HepG2 (cell line): ENCODE results near the gene ANKS4B. TPM values are rescaled to one million over a fixed set of nuclear protein-coding genes. Genes with fewer than 3 reads are reported as not detected.
A peak's percentile ranks its signal among the peaks of the same experiment; 100 is the strongest.

Experiments used
- CCDC6 ChIP-seq: sonication (generic); formaldehyde crosslinking; IDR thresholded peaks from 2 replicates; pipeline ENCODE4 v1.8.1; 2022; ENCODE audit warnings: mild to moderate bottlenecking, missing genetic modification reagents, moderate library complexity
- IRX3 ChIP-seq: sonication (generic); formaldehyde crosslinking; IDR thresholded peaks from 2 replicates; pipeline ENCODE4 v1.8.1; 2023; ENCODE audit warnings: mild to moderate bottlenecking, low read depth, missing genetic modification reagents, borderline replicate concordance
- JUN ChIP-seq: sonication (generic); formaldehyde crosslinking; IDR thresholded peaks from 2 replicates; pipeline ENCODE4 v1.4.0; 2020; ENCODE audit warnings: mild to moderate bottlenecking, missing genetic modification reagents
- KDM5B ChIP-seq: sonication (generic); formaldehyde crosslinking; IDR thresholded peaks from 2 replicates; pipeline ENCODE4 v1.4.0; 2020; ENCODE audit warnings: missing genetic modification reagents, mild to moderate bottlenecking, borderline replicate concordance
- MXD1 ChIP-seq: sonication (generic); formaldehyde crosslinking; IDR thresholded peaks from 2 replicates; pipeline ENCODE4 v1.4.0; 2020; ENCODE audit warnings: mild to moderate bottlenecking, missing genetic modification reagents
- PTBP1 ChIP-seq: fragments of 200-400 bp; formaldehyde crosslinking; IDR thresholded peaks from 2 replicates; pipeline ENCODE4 v1.6.1; 2018; ENCODE audit warnings: low read length, low read depth; ENCODE audit not compliant: poor library complexity, severe bottlenecking
- RFX5 ChIP-seq: IDR thresholded peaks from 2 replicates; pipeline ENCODE4 v1.6.1; 2011; ENCODE audit warnings: low read depth, low read length, improper control_type of control experiment
- SALL1 ChIP-seq: sonication (generic); formaldehyde crosslinking; IDR thresholded peaks from 2 replicates; pipeline ENCODE4 v1.8.0; 2022; ENCODE audit warnings: mild to moderate bottlenecking, missing genetic modification reagents
- SKIL ChIP-seq: sonication (generic); formaldehyde crosslinking; IDR thresholded peaks from 2 replicates; pipeline ENCODE4 v1.8.0; 2022; ENCODE audit warnings: missing genetic modification reagents, mild to moderate bottlenecking, moderate library complexity, borderline replicate concordance
- SMARCE1 ChIP-seq: fragments of 450-650 bp; IDR thresholded peaks from 2 replicates; pipeline ENCODE4 v1.6.1; 2017; ENCODE audit warnings: borderline replicate concordance
- STAT6 ChIP-seq: sonication (generic); formaldehyde crosslinking; IDR thresholded peaks from 2 replicates; pipeline ENCODE4 v1.4.0; 2020; ENCODE audit warnings: missing genetic modification reagents, mild to moderate bottlenecking, borderline replicate concordance
- UBTF ChIP-seq: sonication (generic); formaldehyde crosslinking; IDR thresholded peaks from 2 replicates; pipeline ENCODE4 v1.4.0; 2020; ENCODE audit warnings: mild to moderate bottlenecking, missing genetic modification reagents
- ZBTB7A ChIP-seq: sonication (generic); formaldehyde crosslinking; IDR thresholded peaks from 2 replicates; pipeline ENCODE4 v1.8.0; 2022; ENCODE audit warnings: mild to moderate bottlenecking, missing genetic modification reagents
- ZNF557 ChIP-seq: sonication (generic); formaldehyde crosslinking; IDR thresholded peaks from 2 replicates; pipeline ENCODE4 v1.4.0; 2020; ENCODE audit warnings: missing genetic modification reagents
- ZNF598 ChIP-seq: sonication (generic); formaldehyde crosslinking; IDR thresholded peaks from 2 replicates; pipeline ENCODE4 v1.5.1; 2020; ENCODE audit warnings: mild to moderate bottlenecking, missing genetic modification reagents, borderline replicate concordance
- ZNF724P ChIP-seq: sonication (generic); formaldehyde crosslinking; IDR thresholded peaks from 2 replicates; pipeline ENCODE4 v1.8.0; 2022; ENCODE audit warnings: missing genetic modification reagents, borderline replicate concordance
- ZNF766 ChIP-seq: sonication (generic); formaldehyde crosslinking; IDR thresholded peaks from 2 replicates; pipeline ENCODE4 v1.5.0; 2020; ENCODE audit warnings: missing genetic modification reagents, borderline replicate concordance
- ZNF883 ChIP-seq: sonication (generic); formaldehyde crosslinking; IDR thresholded peaks from 2 replicates; pipeline ENCODE4 v1.5.1; 2020; ENCODE audit warnings: mild to moderate bottlenecking, missing genetic modification reagents; ENCODE audit errors: not compliant biosample characterization
- polyA plus RNA-seq, 8 experiments: library from polyadenylated mRNA; depleted of rRNA in 3 of 8; stranded (reverse) in 7 of 8; unstranded in 1 of 8; fragments of >200 nt; fragmentation: Illumina TruSeq in 4 of 8; extraction: Trizol in 4 of 8; gene quantifications; 2 replicates each; pipeline versions ENCODE4 v1.2.1 to v1.2.3, GENCODE V29; 2011 to 2016; ENCODE audit warnings: low read depth in 4 of 8, missing spikeins in 1 of 8, mixed read lengths in 1 of 8; ENCODE audit not compliant: insufficient read depth in 1 of 8
- total RNA-seq, 5 experiments: library from RNA; depleted of rRNA; stranded (reverse); fragments of >200 nt; fragmentation: Illumina TruSeq; extraction: Trizol; gene quantifications; 2 replicates each; pipeline ENCODE4 v1.2.3, GENCODE V29; 2016; ENCODE audit warnings: low read depth in 1 of 5

ANKS4B gene
- total and polyA plus RNA-seq, 2 of the 13 experiments (the other 11 are each of a cell fraction or from before 2014, with no cell fraction given): 6.5 to 30.0 TPM

DNA sequence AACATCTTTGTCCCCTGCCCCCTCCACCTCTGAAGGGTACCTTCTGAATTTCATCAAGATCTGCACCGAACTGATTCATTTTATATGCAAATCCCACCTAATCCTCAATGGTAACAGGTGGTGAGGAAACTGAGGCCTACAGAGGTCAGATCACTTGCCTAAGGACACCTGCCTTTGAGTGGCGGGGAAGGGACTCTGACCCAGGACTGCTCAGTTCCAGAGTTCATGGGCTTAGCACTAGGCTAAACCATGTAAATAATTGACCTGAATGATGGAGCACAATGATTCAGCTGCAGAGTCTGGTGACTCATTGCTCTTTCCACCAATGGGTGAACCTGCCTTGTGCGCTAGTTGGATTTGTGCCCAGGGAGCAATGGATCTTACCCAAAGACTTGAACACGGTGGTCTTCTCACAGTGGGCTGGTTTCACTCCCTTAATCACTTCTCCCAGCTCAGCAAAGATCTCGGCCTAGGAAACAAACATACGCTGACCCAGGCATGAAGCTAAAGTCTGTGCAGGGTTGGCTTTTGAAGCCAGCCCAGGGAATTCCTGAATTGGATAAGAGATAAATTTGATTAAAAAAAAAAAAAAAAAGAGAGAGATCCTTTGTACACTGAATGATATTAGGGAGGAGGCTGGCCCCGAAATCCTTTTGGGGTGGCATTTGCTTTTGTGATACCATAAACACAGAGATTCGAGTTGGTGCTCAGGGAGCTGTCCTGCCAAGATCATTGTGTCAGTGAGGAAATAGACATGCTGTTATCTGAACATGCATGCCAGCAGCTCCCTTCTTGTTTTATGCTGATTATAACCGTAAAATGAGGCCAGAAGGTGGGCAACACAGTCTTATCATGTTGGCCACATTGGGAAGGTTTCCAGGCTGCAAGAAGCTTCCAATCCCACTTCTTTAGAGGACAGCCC lies 27.6 kb downstream of the ANKS4B start (continued):
- no peak for TF ChIP-seq SMARCE1
- no peak for TF ChIP-seq MXD1 (CRISPR knock-in tag)
- peak; percentile 98 for TF ChIP-seq JUN (CRISPR knock-in tag)
- no peak for TF ChIP-seq UBTF (CRISPR knock-in tag)
- TF ChIP-seq ZNF598 (CRISPR knock-in tag): peak; percentile 18; the same call in 1 of the 2 replicates
- peak; percentile 70 for TF ChIP-seq RFX5
- no peak for TF ChIP-seq ZNF883 (CRISPR knock-in tag)
- TF ChIP-seq KDM5B (CRISPR knock-in tag): no peak; the same call in 1 of the 2 replicates
- TF ChIP-seq CCDC6 (CRISPR knock-in tag): 0 out of 2 replicates have a peak, but pooled peaks have one; percentile 44
- 0 out of 2 replicates have a peak, but pooled peaks have one; percentile 92 for TF ChIP-seq ZNF766
- TF ChIP-seq IRX3 (CRISPR knock-in tag): no peak
- TF ChIP-seq ZNF724P: no peak
- TF ChIP-seq PTBP1: no peak
- TF ChIP-seq SALL1: peak; percentile 93
- TF ChIP-seq SKIL (CRISPR knock-in tag): no peak; the same call in 1 of the 2 replicates
- TF ChIP-seq STAT6 (CRISPR knock-in tag): peak; percentile 77; the same call in 1 of the 2 replicates
- no peak for TF ChIP-seq ZBTB7A (CRISPR knock-in tag)
- peak; percentile 52; the same call in 1 of the 2 replicates for TF ChIP-seq ZNF557 (CRISPR knock-in tag)
